Left ventricle myocardium inferior (tissue), 1 donor: Measurements from ENCODE around the gene TMEM202. TPM values are rescaled to one million over a fixed set of nuclear protein-coding genes. Genes with fewer than 3 reads are reported as not detected.
"Not testable (repeated sequence)": the region's sequence is repeated elsewhere in the genome, so short reads cannot be mapped to it uniquely, and the experiment has no call there.

ENCODE experiments used
- DNase-seq: peaks from one replicate; pipeline ENCODE4 v3.0.0-alpha.2; 2020
- H3K27ac ChIP-seq: fragments of 200-600 bp; replicated peaks from 2 replicates; pipeline ENCODE4 v1.8.0; 2021
- H3K27me3 ChIP-seq: fragments of 200-600 bp; 2 replicates; pipeline ENCODE4 v1.8.0; 2021; ENCODE audit warnings: low read depth
- H3K36me3 ChIP-seq: fragments of 200-600 bp; 2 replicates; pipeline ENCODE4 v1.8.0; 2021
- H3K4me1 ChIP-seq: fragments of 200-600 bp; 2 replicates; pipeline ENCODE4 v1.8.0; 2021
- H3K4me3 ChIP-seq: fragments of 200-600 bp; 2 replicates; pipeline ENCODE4 v1.8.0; 2021; ENCODE audit warnings: mild to moderate bottlenecking, moderate library complexity
- H3K9me3 ChIP-seq: fragments of 200-600 bp; replicated peaks from 2 replicates; pipeline ENCODE4 v1.8.0; 2021
- intact Hi-C: fragments of 100-400 bp; cut with micrococcal nuclease; formaldehyde crosslinking; loops from one replicate; pipeline ENCODE4 v1.11.0; 2022
- total RNA-seq: library from RNA; stranded (reverse); fragmentation: NEBNext Ultra II Directional; extraction: Animal tissue kit (Norgen Biotek cat#: 25700); gene quantifications from one replicate; pipeline ENCODE4 v1.2.1, GENCODE V29; 2021
- TF ChIP-seq, protein P1 (sequence below): fragments of 200-600 bp; IDR thresholded peaks from 2 replicates; pipeline ENCODE4 v1.8.0; 2021; ENCODE audit warnings: antibody characterized with exemption, mild to moderate bottlenecking, borderline replicate concordance
- donor health status: DM: no; HTN: yes; CAD: no; lungs with severe emphysema.

TMEM202 gene
- total RNA-seq, 1 donor from 2014 or later, result not detected

DNA sequence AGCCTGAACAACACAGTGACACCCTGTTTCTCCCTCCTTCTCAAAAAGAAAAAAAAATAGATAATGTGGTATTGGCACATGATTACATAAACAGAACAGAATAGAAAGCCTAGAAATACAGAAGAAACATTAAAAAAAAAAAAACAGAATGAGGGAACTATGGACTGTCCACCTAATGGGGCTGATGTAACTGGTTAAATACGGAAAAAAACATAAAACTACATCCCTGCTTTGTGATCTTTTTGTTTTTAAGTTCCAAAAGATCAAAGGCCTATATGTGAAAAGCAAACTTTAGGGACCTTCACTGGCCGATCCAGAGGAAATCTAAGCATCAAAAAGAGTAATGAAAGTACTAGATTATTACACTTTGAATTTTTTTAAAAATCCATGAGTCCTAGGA is 17.2 kb downstream of the TMEM202 start:
- DNase-seq, result no peak
- H3K9me3 ChIP-seq, result peaks cover 10% of the 10 kb centered on the region
- H3K4me1 ChIP-seq, result no peaks in the 10 kb centered on the region
- no peaks in the 10 kb centered on the region for H3K36me3 ChIP-seq
- no peak overlapping the region for H3K27ac ChIP-seq
- H3K27me3 ChIP-seq, result peaks cover 11% of the 10 kb centered on the region
- no peak overlapping the region for H3K4me3 ChIP-seq
- intact Hi-C loops, result no loop called here
- TF ChIP-seq, protein P1, sequence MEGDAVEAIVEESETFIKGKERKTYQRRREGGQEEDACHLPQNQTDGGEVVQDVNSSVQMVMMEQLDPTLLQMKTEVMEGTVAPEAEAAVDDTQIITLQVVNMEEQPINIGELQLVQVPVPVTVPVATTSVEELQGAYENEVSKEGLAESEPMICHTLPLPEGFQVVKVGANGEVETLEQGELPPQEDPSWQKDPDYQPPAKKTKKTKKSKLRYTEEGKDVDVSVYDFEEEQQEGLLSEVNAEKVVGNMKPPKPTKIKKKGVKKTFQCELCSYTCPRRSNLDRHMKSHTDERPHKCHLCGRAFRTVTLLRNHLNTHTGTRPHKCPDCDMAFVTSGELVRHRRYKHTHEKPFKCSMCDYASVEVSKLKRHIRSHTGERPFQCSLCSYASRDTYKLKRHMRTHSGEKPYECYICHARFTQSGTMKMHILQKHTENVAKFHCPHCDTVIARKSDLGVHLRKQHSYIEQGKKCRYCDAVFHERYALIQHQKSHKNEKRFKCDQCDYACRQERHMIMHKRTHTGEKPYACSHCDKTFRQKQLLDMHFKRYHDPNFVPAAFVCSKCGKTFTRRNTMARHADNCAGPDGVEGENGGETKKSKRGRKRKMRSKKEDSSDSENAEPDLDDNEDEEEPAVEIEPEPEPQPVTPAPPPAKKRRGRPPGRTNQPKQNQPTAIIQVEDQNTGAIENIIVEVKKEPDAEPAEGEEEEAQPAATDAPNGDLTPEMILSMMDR, result no peak

DNA sequence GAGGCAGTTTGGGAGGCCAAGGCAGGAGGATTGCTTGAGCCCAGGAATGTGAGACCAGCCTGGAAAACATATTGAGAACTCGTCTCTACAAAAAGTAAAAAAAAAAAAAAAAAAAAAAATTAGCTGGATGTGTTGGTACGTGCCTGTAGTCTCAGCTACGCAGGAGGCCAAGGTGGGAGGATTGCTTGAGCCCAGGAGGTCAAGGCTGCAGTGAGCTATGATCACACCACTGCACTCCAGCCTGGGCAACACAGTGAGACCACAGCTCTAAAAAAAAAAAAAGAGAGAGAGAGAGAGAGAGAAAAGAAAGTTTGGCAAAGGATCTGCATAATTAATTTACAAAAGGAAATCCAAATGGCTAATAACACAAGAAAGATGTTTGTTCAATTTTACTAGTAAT is 21.7 kb downstream of the TMEM202 start:
- H3K9me3 ChIP-seq, H3K27ac ChIP-seq, H3K36me3 ChIP-seq, DNase-seq, H3K4me1 ChIP-seq, intact Hi-C loops, H3K27me3 ChIP-seq, H3K4me3 ChIP-seq: not testable (repeated sequence)

DNA sequence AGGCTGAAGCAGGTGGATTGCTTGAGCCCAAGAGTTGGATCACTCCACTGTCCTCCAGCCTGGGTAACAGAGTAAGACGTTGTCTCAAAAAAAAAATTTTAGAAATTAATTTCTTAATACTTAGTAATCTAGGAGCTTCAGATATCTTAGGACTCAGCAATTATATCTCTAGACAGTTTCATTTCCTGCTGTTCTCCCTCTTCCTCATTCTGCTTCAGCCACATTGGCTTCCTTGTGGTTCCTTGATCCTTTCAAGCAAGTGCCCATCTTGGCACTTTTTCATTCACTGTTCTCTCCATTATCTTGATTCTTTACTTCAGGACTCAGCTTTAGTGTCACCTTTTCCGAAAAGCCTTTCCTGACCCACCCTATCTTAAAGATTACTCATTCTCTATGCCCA is 22.5 kb downstream of the TMEM202 start:
- no peaks in the 10 kb centered on the region for H3K36me3 ChIP-seq
- peaks cover 15% of the 10 kb centered on the region for H3K9me3 ChIP-seq
- TF ChIP-seq, protein P1, result no peak
- intact Hi-C loops, result no loop called here
- H3K4me3 ChIP-seq, result no peak overlapping the region
- no peaks in the 10 kb centered on the region for H3K27me3 ChIP-seq
- H3K27ac ChIP-seq, result no peak overlapping the region
- H3K4me1 ChIP-seq, result no peaks in the 10 kb centered on the region
- no peak for DNase-seq

DNA sequence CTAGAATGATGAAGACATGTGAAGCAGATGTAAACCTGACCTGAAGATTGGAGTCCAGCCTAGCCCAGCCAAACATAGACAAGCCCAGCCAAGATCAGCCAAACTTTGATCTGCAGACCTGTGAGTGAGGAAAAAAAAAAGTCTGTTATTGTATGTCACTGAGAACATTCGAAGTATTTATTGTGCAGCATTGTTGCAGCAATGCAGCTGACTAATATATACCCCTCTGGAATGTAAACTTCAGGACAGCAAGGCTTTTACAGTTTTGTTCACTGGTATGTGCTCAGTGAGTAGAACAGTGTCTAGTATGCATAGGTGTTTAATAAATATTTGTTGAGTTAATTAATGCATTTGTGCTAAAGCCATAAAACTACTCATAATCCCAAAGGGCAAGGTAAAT is 23.4 kb downstream of the TMEM202 start:
- Histone ChIP-seq H3K4me1 (no peaks in the 10 kb centered on the region), H3K27ac (no peak overlapping the region), H3K36me3 (no peaks in the 10 kb centered on the region), H3K27me3 (no peaks in the 10 kb centered on the region), H3K9me3 (peaks cover 24% of the 10 kb centered on the region), H3K4me3 (no peak overlapping the region)
- DNase-seq, result no peak
- TF ChIP-seq, protein P1, result no peak
- intact Hi-C loops, result no loop called here

DNA sequence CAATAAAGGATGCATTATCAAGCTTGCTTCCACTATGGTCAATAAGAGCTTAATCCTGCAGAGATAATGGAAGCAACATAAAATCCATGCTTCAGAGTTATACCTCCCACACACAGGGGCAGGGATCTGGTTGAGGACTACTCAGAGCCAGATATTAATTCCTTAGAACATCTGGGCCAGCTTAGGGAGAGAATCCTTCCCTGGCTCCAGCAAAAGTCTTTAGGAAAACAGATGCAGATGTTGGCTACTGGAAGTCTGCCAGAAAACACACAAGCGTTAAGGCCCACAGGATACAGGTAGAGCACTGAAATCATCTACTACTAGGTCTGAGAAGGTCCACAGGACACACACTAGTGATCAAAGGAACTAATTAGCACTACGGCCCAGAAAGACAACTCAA is 25.2 kb downstream of the TMEM202 start:
- Histone ChIP-seq H3K27me3 (no peaks in the 10 kb centered on the region), H3K4me1 (no peaks in the 10 kb centered on the region), H3K4me3 (no peak overlapping the region), H3K36me3 (no peaks in the 10 kb centered on the region), H3K27ac (no peak overlapping the region), H3K9me3 (peaks cover 26% of the 10 kb centered on the region)
- DNase-seq, result no peak
- intact Hi-C loops, result no loop called here
- TF ChIP-seq, protein P1, result no peak

DNA sequence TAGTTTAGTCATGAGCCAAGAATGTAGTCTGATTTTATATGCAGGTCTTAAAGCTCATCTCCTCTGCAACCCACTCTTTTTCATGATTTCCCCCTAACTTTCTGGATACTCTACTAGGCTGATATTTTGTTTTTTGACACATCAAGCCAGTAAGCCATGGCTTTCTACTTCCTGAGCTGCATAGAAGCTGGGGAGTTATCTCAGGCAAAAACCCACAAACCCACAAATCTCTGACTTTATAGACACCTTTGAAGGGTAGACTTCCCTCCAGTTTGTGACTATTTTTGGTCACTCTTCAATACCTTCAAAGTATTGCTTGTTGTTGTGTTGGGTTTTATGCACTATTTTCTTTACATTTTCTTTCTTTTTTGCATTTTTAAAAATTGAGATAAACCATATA is 28.6 kb downstream of the TMEM202 start:
- Histone ChIP-seq H3K36me3 (no peaks in the 10 kb centered on the region), H3K27ac (no peak overlapping the region), H3K4me3 (no peak overlapping the region), H3K9me3 (peaks cover 22% of the 10 kb centered on the region), H3K27me3 (no peaks in the 10 kb centered on the region), H3K4me1 (no peaks in the 10 kb centered on the region)
- TF ChIP-seq, protein P1, result no peak
- no peak for DNase-seq
- intact Hi-C loops, result no loop called here
